Esophagus muscularis mucosa (tissue), 3 donors: Measurements from ENCODE around the gene PCP4.

Experiments
- POLR2A ChIP-seq: fragments of 450-650 bp; IDR thresholded peaks from one replicate; pipeline ENCODE4 v1.6.1; 2017; ENCODE audit warnings: antibody characterized with exemption, moderate library complexity, mild to moderate bottlenecking, low read depth
- TF ChIP-seq, protein P1 (sequence below), 3 experiments: fragments of 200-600 bp in 2 of 3; fragments of 450-650 bp in 1 of 3; sonication (generic) in 2 of 3; IDR thresholded peaks; one replicate each; pipeline ENCODE4 v1.5.1; 2017 to 2019; ENCODE audit warnings: antibody characterized with exemption in 3 of 3, mild to moderate bottlenecking in 2 of 3, moderate library complexity in 1 of 3

- TF ChIP-seq POLR2A, result no peak
- TF ChIP-seq, protein P1, sequence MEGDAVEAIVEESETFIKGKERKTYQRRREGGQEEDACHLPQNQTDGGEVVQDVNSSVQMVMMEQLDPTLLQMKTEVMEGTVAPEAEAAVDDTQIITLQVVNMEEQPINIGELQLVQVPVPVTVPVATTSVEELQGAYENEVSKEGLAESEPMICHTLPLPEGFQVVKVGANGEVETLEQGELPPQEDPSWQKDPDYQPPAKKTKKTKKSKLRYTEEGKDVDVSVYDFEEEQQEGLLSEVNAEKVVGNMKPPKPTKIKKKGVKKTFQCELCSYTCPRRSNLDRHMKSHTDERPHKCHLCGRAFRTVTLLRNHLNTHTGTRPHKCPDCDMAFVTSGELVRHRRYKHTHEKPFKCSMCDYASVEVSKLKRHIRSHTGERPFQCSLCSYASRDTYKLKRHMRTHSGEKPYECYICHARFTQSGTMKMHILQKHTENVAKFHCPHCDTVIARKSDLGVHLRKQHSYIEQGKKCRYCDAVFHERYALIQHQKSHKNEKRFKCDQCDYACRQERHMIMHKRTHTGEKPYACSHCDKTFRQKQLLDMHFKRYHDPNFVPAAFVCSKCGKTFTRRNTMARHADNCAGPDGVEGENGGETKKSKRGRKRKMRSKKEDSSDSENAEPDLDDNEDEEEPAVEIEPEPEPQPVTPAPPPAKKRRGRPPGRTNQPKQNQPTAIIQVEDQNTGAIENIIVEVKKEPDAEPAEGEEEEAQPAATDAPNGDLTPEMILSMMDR (IDR thresholded peaks at IDR 0.05), result no peak
These were observed 4.1 kb upstream of the PCP4 start for GRCh38 chr21:39863111-39863510.
